Heart right ventricle (tissue), 16 donors: ENCODE data around the gene FANCE. TPM values are rescaled to one million over a fixed set of nuclear protein-coding genes. Genes with fewer than 3 reads are reported as not detected.

Experiments
- ATAC-seq, 8 donors: fragments of 200-7000 bp; cut with Tn5 transposase; one replicate each; pipeline ENCODE4 v1.9.1; 2020; ENCODE audit warnings: mild to moderate bottlenecking in 8 of 8, moderate library complexity in 8 of 8, moderate number of reproducible peaks in 1 of 8
- DNase-seq, 2 donors: peaks; one replicate each; pipeline ENCODE4 v3.0.0-alpha.2; 2020
- H3K27ac ChIP-seq, 10 donors: fragments of 200-600 bp; sonication (generic) in 2 of 10; one replicate each; pipeline versions ENCODE4 v1.5.0 to v1.8.0; 2020 to 2022; ENCODE audit warnings: mild to moderate bottlenecking in 3 of 10
- H3K27me3 ChIP-seq, 7 donors: fragments of 200-600 bp; one replicate each; pipeline ENCODE4 v1.8.0; 2021 to 2022; ENCODE audit warnings: mild to moderate bottlenecking in 2 of 7
- H3K36me3 ChIP-seq, 9 donors: fragments of 200-600 bp; sonication (generic) in 1 of 9; one replicate each; pipeline versions ENCODE4 v1.5.0 to v1.8.0; 2020 to 2022; ENCODE audit warnings: mild to moderate bottlenecking in 2 of 9
- H3K4me1 ChIP-seq, 9 donors: fragments of 200-600 bp; sonication (generic) in 1 of 9; one replicate each; pipeline versions ENCODE4 v1.5.0 to v1.8.0; 2020 to 2022; ENCODE audit warnings: mild to moderate bottlenecking in 4 of 9
- H3K4me3 ChIP-seq, 10 donors: fragments of 200-600 bp; sonication (generic) in 2 of 10; one replicate each; pipeline versions ENCODE4 v1.5.0 to v1.8.0; 2020 to 2022; ENCODE audit warnings: mild to moderate bottlenecking in 7 of 10, moderate library complexity in 2 of 10
- H3K9me3 ChIP-seq, 11 donors: fragments of 200-600 bp in 10 of 11; sonication (generic) in 2 of 11; one replicate each; pipeline versions ENCODE4 v1.5.0 to v1.8.0; 2013 to 2022; ENCODE audit warnings: mild to moderate bottlenecking in 2 of 11, control low read depth in 1 of 11, moderate library complexity in 1 of 11
- CTCF ChIP-seq, 9 donors: fragments of 200-600 bp; sonication (generic) in 2 of 9; IDR thresholded peaks; one replicate each; pipeline versions ENCODE4 v1.5.0 to v1.8.0; 2021 to 2022; ENCODE audit warnings: antibody characterized with exemption in 9 of 9, mild to moderate bottlenecking in 5 of 9, moderate library complexity in 1 of 9
- WGBS, 2 donors: extraction: QIAGEN DNeasy Blood & Tissue Kit; methylation state at CpG; one replicate each; pipeline ENCODE4 v1.1.7; 2013; ENCODE audit warnings: inconsistent platforms in 1 of 2; 5-methylcytosine and 5-hydroxymethylcytosine counted together
- intact Hi-C, 10 donors: fragments of 100-400 bp; cut with DNase I; formaldehyde crosslinking; loops; one replicate each; pipeline versions ENCODE4 v1.11.1 to v1.14.2; 2022
- polyA plus RNA-seq, 2 donors: library from polyadenylated mRNA; stranded (reverse); fragments of 200-250 nt; gene quantifications; one replicate each; pipeline ENCODE4 v1.2.3, GENCODE V29; 2013
- total RNA-seq, 10 donors: library from RNA; stranded (reverse); fragmentation: NEBNext Ultra II Directional in 3 of 10; extraction: Animal tissue kit (Norgen Biotek cat#: 25700) in 3 of 10; gene quantifications; one replicate each; pipeline versions ENCODE4 v1.2.1 to v1.2.4, GENCODE V29; 2021 to 2023
- donor health status: Arrhythmogenic right ventricular cardiomyopathy.
- donor health status: ischemic (EF 13 %, LVEDD 7.1; RV severe dilation, severe dysfunction).
- donor health status: healthy with polysubstance abuse.
- donor health status: DM: no; HTN: yes; CAD: no.
- donor health status: DM: no; HTN: no; CAD: no.
- donor health status: ischemic (EF 25% LVEDD 6.9; RV normal size, moderate dysfunction).
- donor health status: ischemic (EF 25% LVEDD 5.7; RV mildly dilated, moderate dysfunction).
- donor health status: healthy.
- donor health status: DM: yes; HTN: yes; CAD: no.
- donor health status: Ischemic cardiomyopathy.
- donor health status: ischemic (EF 35%, LVEDD 5.7; RV mildly dilated, moderate dysfunction).
- donor health status: nonischemic (EF 11% LVEDD 7.7; RV severe dilation, severe dysfunction).
- donor health status: DM: yes; HTN: yes; CAD: no.
- donor health status: PGD.
- donor health status: ischemic (EF 29% LVEDD 5.4; RV normal size, mild dysfunction).
- donor health status: nonischemic (EF 23%, LVEDD 6.1; RV moderate dilation, normal function).

The FANCE gene
- total and polyA plus RNA-seq, 12 donors = 1.5 to 5.3 (median 2.9) TPM

- peaks cover 0 to 8% (median 7%) of the 10 kb centered on the region in 9 donors for H3K4me1 ChIP-seq
- no peak overlapping the region for H3K27ac ChIP-seq
- ATAC-seq (no peak), DNase-seq (no peak)
- WGBS, 2 donors = 38 to 43% methylated on average over 3 of the region's 3 CpGs
- intact Hi-C loops = no loop called here
- H3K9me3 ChIP-seq = no peaks in the 10 kb centered on the region
- TF ChIP-seq CTCF (IDR thresholded peaks at IDR 0.05) = no peak
- H3K36me3 ChIP-seq = no peaks in the 10 kb centered on the region
- H3K4me3 ChIP-seq = no peak overlapping the region
- no peaks in the 10 kb centered on the region for H3K27me3 ChIP-seq
Observed at GRCh38 chr6:35439308-35439707, 12.8 kb upstream of the FANCE start.

GRCh38 chr6:35441205-35441604 lies 10.9 kb upstream of the FANCE start:
- whole genome bisulfite sequencing, 2 donors = 36 to 51% methylated on average over 3 of the region's 3 CpGs
- Histone ChIP-seq H3K27me3 (no peaks in the 10 kb centered on the region), H3K36me3 (no peaks in the 10 kb centered on the region), H3K4me3 (no peak overlapping the region), H3K27ac (no peak overlapping the region), H3K4me1 (no peaks in the 10 kb centered on the region), H3K9me3 (no peaks in the 10 kb centered on the region)
- intact Hi-C loops = no loop called here
- no peak for TF ChIP-seq CTCF (IDR thresholded peaks at IDR 0.05)
- peak; percentile 26 to 76 (median 53) for ATAC-seq
- peak in 1 of 2 donors; percentile 23 for DNase-seq

- intact Hi-C loops = no loop called here
- no peak for DNase-seq
- H3K27me3 ChIP-seq = no peaks in the 10 kb centered on the region
- no peak for ATAC-seq
- 86 to 90% methylated on average over 4 of the region's 4 CpGs for WGBS, 2 donors
- no peaks in the 10 kb centered on the region for H3K4me1 ChIP-seq
- TF ChIP-seq CTCF (IDR thresholded peaks at IDR 0.05) = no peak
- no peaks in the 10 kb centered on the region for H3K9me3 ChIP-seq
- no peaks in the 10 kb centered on the region for H3K36me3 ChIP-seq
- no peak overlapping the region for H3K4me3 ChIP-seq
- H3K27ac ChIP-seq = no peak overlapping the region
Observed at GRCh38 chr6:35441642-35442041, 10.5 kb upstream of the FANCE start.

- Histone ChIP-seq H3K36me3 (no peaks in the 10 kb centered on the region), H3K27me3 (no peaks in the 10 kb centered on the region), H3K9me3 (no peaks in the 10 kb centered on the region), H3K4me1 (no peaks in the 10 kb centered on the region), H3K27ac (no peak overlapping the region), H3K4me3 (no peak overlapping the region)
- 71 to 78% methylated on average over 5 of the region's 5 CpGs for WGBS, 2 donors
- intact Hi-C loops = no loop called here
- ATAC-seq = no peak
- no peak for TF ChIP-seq CTCF (IDR thresholded peaks at IDR 0.05)
- no peak for DNase-seq
Observed at GRCh38 chr6:35442693-35443092, 9.4 kb upstream of the FANCE start.
